K562 (cell line): ENCODE data around the gene VPS37B. TPM values are rescaled to one million over a fixed set of nuclear protein-coding genes. Genes with fewer than 3 reads are reported as not detected.

Experiments
- ATF7 ChIP-seq: fragments of 450-650 bp; IDR thresholded peaks from 2 replicates; pipeline ENCODE4 v1.7.1; 2014; ENCODE audit warnings: mild to moderate bottlenecking, moderate library complexity
- CEBPG ChIP-seq, 3 experiments: fragments of 200-800 bp in 1 of 3; sonication (Bioruptor generic) in 1 of 3; sonication (generic) in 1 of 3; formaldehyde crosslinking in 1 of 3; IDR thresholded peaks in 2 of 3; conservative IDR thresholded peaks in 1 of 3; 2 replicates each; pipeline versions ENCODE4 v1.6.1 to v1.8.0; 2016 to 2022; ENCODE audit warnings: missing compliant biosample characterization in 2 of 3, missing genetic modification characterization in 2 of 3, mild to moderate bottlenecking in 1 of 3, missing genetic modification reagents in 1 of 3
- DNMT1 ChIP-seq: fragments of 450-650 bp; IDR thresholded peaks from 2 replicates; pipeline ENCODE4 v1.6.1; 2016; ENCODE audit warnings: antibody characterized with exemption, mild to moderate bottlenecking
- FOXP1 ChIP-seq: sonication (generic); formaldehyde crosslinking; IDR thresholded peaks from 2 replicates; pipeline ENCODE4 v1.8.0; 2022; ENCODE audit warnings: mild to moderate bottlenecking, missing genetic modification reagents
- LARP7 ChIP-seq: fragments of 450-650 bp; IDR thresholded peaks from 2 replicates; pipeline ENCODE4 v1.6.1; 2016
- MYNN ChIP-seq, 2 experiments: sonication (generic); formaldehyde crosslinking in 1 of 2; IDR thresholded peaks; 2 replicates each; pipeline versions ENCODE4 v1.5.0 to v1.6.1; 2016 to 2020; ENCODE audit warnings: antibody characterized with exemption in 1 of 2, missing genetic modification reagents in 1 of 2
- PRMT5 ChIP-seq: sonication (generic); formaldehyde crosslinking; IDR thresholded peaks from 2 replicates; pipeline ENCODE4 v1.5.0; 2020; ENCODE audit warnings: missing genetic modification reagents
- PTBP1 ChIP-seq: fragments of 200-400 bp; formaldehyde crosslinking; IDR thresholded peaks from 2 replicates; pipeline ENCODE4 v1.6.1; 2017; ENCODE audit warnings: low read depth, low read length
- SMARCE1 ChIP-seq: fragments of 450-650 bp; IDR thresholded peaks from 2 replicates; pipeline ENCODE4 v1.7.1; 2016; ENCODE audit warnings: mild to moderate bottlenecking
- SRSF1 ChIP-seq: fragments of 200-400 bp; formaldehyde crosslinking; IDR thresholded peaks from 2 replicates; pipeline ENCODE4 v1.6.1; 2017; ENCODE audit warnings: mild to moderate bottlenecking, low read depth, low read length, moderate library complexity
- THAP7 ChIP-seq: fragments of 250-450 bp; sonication (Bioruptor Pico); IDR thresholded peaks from 2 replicates; pipeline ENCODE4 v1.5.0; 2021
- USF1 ChIP-seq: sonication (generic); formaldehyde crosslinking; IDR thresholded peaks from 2 replicates; pipeline ENCODE4 v1.9.0; 2022; ENCODE audit warnings: mild to moderate bottlenecking, missing genetic modification reagents
- ZBTB5 ChIP-seq: fragments of 450-650 bp; IDR thresholded peaks from 2 replicates; pipeline ENCODE4 v1.6.1; 2017; ENCODE audit warnings: antibody characterized with exemption
- ZKSCAN8 ChIP-seq: fragments of 200-800 bp; sonication (Bioruptor generic); IDR thresholded peaks from 2 replicates; pipeline ENCODE4 v1.6.1; 2016; ENCODE audit warnings: missing genetic modification characterization, missing compliant biosample characterization
- ZNF217 ChIP-seq: sonication (generic); formaldehyde crosslinking; IDR thresholded peaks from 2 replicates; pipeline ENCODE4 v1.8.0; 2022; ENCODE audit warnings: mild to moderate bottlenecking, missing genetic modification reagents
- ZNF224 ChIP-seq: sonication (generic); formaldehyde crosslinking; IDR thresholded peaks from 2 replicates; pipeline ENCODE4 v1.8.0; 2022; ENCODE audit warnings: mild to moderate bottlenecking, missing genetic modification reagents
- ZNF354B ChIP-seq: fragments of 250-450 bp; sonication (Bioruptor Pico); IDR thresholded peaks from 2 replicates; pipeline ENCODE4 v1.4.0; 2020
- ZNF398 ChIP-seq: fragments of 250-450 bp; sonication (Bioruptor Pico); IDR thresholded peaks from 2 replicates; pipeline ENCODE4 v1.8.0; 2021; ENCODE audit warnings: moderate library complexity, mild to moderate bottlenecking, inconsistent platforms
- polyA plus RNA-seq, 8 experiments: library from polyadenylated mRNA; depleted of rRNA in 4 of 8; stranded (reverse) in 5 of 8; unstranded in 3 of 8; fragments of >200 nt; fragmentation: Nextera tagmentation in 2 of 8; fragmentation: Illumina TruSeq in 1 of 8; extraction: Ambion mirVana in 2 of 8; extraction: Trizol in 1 of 8; gene quantifications; 2 replicates each; pipeline versions ENCODE4 v1.2.1 to v1.2.3, GENCODE V29; 2011 to 2014; ENCODE audit warnings: inconsistent platforms in 1 of 8, missing spikeins in 1 of 8
- total RNA-seq, 7 experiments: library from RNA; depleted of rRNA in 6 of 7; stranded (reverse); fragments of >200 nt in 6 of 7; fragmentation: Illumina TruSeq in 2 of 7; extraction: Trizol in 2 of 7; gene quantifications; 2 replicates each; pipeline versions ENCODE4 v1.2.1 to v1.2.3, GENCODE V29; 2011 to 2021; ENCODE audit warnings: low replicate concordance in 1 of 7

The VPS37B gene
- total and polyA plus RNA-seq, 9 of the 15 experiments (the other 6 are each of a cell fraction or from before 2014, with no cell fraction given), result 0.28 to 37.4 (median 17.9) TPM

- TF ChIP-seq ZNF398 (no peak), ZNF224 (CRISPR knock-in tag) (no peak), PTBP1 (no peak), ZNF217 (no peak), DNMT1 (no peak), FOXP1 (CRISPR knock-in tag) (0 out of 2 replicates have a peak, but pooled peaks have one; percentile 52), ZBTB5 (peak; percentile 72; the same call in 1 of the 2 replicates), CEBPG (CRISPR knock-in tag; IDR thresholded peaks at IDR 0.05) (no peak; the same call in 1 of the 2 replicates), CEBPG (tag; conservative IDR thresholded peaks at IDR 0.05 in 1 of 2, IDR thresholded peaks at IDR 0.05 in 1 of 2) (no peak), ATF7 (peak; percentile 35; the same call in 1 of the 2 replicates), SRSF1 (no peak), ZKSCAN8 (CRISPR knock-in tag) (0 out of 2 replicates have a peak, but pooled peaks have one; percentile 60), LARP7 (no peak), MYNN (IDR thresholded peaks at IDR 0.05) (0 out of 2 replicates have a peak, but pooled peaks have one; percentile 38), MYNN (CRISPR knock-in tag; IDR thresholded peaks at IDR 0.05) (no peak), PRMT5 (CRISPR knock-in tag) (no peak), SMARCE1 (peak; percentile 89), THAP7 (no peak), ZNF354B (CRISPR knock-in tag) (no peak), USF1 (CRISPR knock-in tag) (0 out of 2 replicates have a peak, but pooled peaks have one; percentile 40)
Observed at GRCh38 chr12:122886851-122887818, 8.8 kb downstream of the VPS37B start (continued).
